GM19467 (cell line): ENCODE measurements around the gene MTHFSD.

Experiments
- ATAC-seq: cut with Tn5 transposase; IDR thresholded peaks from one replicate; pipeline ENCODE4 v1.9.1; 2021; ENCODE audit warnings: mild to moderate bottlenecking, moderate library complexity; ENCODE audit not compliant: unreplicated experiment

Gene MTHFSD

DNA sequence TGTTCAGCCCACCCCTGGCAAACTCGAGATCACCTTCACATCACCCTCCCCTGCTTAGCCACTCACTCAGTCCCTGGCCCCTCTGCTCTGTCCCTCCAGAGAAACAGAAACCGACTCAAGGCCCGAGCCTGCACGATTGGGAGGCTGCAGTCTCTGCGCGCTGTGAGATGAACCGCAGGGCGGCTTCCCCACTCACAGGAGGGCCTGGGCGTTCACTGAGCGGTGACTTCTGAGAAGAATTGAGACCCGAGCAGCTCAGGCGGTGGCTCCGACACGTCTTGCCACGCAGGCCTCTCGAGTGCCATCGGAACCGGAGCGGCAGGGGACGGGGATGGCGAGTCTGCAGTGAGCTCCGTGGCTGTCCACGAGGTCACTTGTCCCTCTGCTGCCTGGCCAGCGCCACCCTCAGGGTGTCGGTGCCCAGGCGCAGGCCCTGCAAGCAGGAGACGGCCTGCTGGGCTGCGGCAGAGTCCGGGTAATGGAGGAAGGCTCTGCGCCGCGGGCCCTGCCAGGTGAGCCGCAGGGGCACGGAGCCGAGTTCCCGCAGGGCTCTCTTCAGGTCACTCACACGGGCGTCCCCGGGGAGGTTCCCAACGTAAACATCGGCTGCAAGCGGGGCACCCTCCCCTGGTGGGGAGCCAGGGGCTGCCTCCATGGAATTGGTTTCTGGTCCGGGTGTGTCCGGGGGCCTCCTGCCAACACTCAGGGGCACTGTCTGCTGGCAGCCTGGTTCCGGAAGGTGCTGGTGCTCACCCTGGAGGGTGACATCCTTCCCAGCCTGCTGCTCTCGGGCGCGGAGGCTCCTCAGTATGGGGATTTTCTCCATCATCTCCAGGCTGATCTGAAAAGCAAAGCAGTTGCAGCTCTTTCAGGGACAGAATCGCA is 23.2 kb downstream of the MTHFSD start:
- ATAC-seq: no peak

DNA sequence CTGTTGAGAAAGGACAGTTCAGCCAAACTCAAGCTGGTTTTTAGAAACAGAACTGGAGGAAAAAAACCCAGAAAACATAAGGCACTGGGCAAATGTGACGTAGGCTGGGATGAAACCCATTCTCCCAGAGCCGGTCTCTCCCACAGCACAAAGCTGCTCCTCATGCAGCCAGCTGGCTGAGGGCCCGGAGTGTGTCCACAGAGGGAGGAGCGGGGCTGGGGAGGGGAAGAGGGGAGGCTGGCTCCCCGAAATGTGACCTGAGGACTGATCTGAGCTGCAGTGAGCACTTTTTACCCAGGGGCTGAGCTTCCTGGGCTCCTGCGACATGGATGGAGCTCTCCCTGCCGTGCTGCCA is 23.9 kb downstream of the MTHFSD start:
- no peak for ATAC-seq

DNA sequence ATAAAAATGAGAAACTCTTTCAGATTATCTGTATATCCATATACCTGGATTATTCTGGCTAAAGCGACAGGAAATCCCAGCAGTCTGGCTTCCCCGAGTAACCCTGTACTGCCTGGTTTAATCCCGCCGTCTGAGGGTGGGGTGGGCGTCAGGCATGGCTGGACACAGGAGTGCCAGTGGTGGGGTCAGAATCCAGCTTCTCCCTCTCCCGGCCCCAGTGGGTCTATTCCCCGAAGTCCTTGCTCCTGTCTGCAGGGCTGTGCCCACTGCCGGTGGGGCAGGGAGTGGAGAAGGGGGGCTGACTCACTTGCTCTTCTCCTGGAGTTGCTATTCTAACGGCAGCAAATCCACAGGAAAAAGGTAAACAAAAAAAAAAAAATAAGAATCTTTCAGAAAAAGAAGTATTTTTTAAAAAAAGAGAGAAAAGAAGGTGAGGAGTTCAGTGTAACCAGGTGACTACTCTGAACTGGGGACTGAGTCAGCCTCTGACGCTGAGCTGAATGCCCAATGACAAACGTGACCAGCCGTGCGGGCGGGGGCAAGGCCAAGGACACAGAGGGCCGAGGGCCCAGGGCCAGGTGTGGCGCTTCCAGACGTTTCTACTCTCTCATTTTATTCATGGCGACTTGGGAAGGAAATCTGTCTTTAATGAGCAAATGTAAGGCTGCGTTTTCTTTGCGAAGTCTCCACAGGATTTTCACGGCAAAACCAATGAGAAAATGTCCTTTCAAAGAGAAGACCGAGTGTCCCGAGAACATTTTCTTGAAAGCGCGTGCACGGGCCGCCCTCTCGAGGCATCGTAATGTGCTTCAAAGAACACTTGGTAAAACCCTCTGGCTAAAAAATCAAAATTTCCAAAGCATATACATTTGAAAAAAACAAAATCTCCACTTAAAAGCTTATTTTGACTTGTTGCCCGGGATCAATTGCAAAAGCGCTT is 24.5 kb downstream of the MTHFSD start:
- ATAC-seq: no peak

DNA sequence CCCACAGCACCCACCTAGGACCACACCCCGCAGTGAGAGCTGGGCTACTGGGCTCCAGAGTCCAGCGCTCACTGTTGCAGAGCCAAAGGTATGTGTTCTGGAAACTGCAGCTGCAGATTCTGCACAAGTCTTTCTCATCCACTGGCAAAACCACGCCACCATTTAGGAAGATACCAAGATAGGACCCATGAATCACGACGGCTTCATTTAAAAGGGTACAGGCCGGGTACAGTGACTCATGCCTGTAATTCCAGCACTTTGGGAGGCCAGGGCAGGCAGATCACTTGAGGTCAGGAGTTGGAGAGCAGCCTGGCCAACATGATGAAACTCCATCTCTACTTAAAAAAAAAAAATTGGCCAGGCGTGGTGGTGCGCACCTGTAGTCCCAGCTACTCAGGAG is 25.9 kb downstream of the MTHFSD start:
- ATAC-seq: no peak

DNA sequence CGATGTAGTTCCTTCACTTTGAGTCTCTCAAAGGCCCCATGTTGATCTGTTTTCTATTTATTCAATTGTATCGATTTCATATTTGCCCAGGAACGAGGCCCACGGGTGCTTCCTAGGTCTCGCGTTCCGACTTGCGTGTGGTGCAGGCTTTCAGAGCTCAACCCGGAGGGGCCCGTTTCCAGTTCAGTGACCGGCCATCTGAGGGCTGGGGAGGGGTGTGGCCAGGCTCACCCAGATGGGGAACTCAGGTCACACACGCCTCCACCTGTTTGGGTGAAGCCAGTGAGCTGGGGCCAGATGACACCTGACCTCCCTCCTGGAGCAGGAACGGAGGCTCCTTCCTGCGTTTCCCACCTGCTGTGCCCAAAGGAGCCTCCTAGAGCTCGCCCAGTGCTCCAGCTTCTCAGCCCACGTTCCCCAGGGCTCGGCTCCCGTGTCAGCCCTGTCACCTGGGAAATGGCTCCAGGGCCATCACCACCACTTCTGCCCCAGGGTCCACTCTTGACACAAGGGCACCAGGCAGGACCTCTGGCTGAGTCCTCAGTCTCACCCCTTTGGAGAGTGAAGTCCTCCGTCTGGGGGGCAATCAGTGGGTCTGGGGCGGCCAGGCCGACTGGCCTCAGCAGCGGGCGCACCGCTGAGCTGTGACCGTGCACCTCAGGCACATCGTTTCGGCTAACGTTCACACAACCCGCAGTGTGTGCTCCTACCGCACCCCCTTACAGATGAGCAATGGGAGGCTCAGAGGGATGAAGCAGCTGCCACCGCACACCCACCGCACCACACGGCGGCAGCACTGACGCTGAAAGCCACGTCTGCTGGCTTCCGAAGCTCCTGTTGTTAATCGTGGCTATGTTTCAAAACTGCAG is 26.7 kb downstream of the MTHFSD start:
- ATAC-seq: no peak

DNA sequence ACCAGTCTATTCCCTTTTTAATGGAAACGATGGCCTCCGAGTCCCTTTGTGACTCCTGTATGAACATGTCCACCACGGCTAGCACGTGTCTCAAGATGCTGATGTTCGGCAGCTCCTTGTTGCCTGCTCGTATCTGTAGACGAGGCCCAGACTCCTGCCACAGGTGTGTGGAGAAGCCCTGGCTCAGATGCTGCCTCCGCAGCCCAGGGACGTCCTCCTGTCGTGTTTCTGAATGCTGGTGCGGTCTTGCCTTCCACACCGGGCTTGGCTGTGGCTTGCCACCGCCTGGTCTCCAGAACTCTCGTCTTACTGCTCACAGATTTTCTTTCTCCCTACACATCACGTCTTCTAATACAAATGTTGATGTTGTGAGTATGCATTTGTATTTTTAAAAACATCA is 27.7 kb downstream of the MTHFSD start:
- no peak for ATAC-seq

DNA sequence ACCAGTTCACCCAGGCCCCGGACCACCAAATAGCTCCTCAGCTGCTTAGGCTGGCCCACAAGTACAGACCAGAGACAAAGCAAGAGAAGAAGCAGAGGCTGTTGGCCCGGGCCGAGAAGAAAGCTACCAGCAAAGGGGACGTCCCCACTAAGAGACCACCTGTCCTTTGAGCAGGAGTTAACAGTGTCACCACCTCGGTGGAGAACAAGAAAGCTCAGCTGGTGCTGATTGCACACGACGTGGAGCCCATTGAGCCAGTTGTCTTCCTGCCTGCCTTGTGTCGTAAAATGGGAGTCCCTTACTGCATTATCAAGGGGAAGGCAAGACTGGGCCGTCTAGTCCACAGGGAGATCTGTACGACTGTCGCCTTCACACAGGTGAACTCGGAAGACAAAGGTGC is 29.3 kb downstream of the MTHFSD start:
- ATAC-seq: no peak

DNA sequence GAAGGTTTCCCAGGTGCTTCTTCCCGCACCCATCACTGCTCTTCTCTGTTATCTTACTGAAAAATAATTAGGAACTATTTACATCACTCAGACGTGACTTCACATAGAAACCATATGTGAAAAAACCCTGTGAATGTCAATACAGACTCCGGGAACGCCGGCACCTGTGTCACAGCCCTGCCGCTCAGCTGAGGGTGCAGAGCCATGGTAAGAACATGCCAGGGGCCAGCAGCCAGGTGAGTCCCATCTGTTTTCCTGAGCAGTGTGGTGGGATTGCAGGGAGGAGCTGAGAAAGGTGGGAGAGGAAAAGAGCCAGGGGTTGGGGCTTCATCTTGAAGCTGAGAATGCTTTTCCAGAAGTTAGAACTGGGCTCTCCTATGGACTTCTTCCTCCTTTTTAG is 31.0 kb downstream of the MTHFSD start:
- no peak for ATAC-seq

DNA sequence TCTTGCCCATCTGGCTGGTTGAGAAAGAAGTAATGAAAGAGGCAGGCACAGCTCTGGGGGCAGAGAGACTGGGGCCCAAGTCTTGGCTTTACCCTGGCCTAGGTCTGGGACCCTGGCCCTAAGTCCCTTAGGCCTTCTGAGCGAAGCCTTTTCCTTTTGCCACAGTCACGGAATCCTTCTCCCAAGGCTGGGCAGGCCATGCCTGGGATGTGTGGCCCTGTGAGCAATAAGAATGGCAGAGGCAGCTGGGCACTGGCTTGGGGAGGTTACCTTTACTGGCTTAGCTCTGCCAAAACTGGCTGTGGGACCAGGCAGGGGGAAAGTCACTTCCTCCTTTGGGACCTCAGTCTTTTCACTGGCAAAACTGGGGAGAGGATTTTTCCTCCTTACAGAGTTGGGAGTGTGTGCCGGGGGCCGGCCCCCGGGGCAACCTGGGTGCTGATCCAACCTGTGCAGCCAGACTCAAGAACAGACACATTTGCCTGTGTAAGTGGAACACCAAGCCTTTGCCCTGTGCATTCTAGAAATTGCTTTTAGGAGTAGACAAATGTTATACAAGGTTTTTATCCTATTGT is 31.8 kb downstream of the MTHFSD start:
- no peak for ATAC-seq

DNA sequence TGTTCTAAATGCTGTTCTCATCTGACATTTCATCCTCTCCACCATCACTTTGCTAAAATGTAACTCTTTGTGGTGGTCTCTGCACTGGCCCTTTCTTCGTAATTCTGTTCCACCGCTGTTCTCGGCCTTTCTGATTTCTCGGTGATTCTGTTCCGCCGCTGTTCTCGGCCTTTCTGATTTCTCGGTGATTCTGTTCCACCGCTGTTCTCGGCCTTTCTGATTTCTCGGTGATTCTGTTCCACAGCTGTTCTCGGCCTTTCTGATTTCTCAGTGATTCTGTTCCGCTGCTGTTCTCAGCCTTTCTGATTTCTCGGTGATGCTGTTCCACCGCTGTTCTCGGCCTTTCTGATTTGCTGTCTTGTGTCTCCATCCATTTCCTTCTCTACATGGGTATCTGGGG is 32.4 kb downstream of the MTHFSD start:
- no peak for ATAC-seq

DNA sequence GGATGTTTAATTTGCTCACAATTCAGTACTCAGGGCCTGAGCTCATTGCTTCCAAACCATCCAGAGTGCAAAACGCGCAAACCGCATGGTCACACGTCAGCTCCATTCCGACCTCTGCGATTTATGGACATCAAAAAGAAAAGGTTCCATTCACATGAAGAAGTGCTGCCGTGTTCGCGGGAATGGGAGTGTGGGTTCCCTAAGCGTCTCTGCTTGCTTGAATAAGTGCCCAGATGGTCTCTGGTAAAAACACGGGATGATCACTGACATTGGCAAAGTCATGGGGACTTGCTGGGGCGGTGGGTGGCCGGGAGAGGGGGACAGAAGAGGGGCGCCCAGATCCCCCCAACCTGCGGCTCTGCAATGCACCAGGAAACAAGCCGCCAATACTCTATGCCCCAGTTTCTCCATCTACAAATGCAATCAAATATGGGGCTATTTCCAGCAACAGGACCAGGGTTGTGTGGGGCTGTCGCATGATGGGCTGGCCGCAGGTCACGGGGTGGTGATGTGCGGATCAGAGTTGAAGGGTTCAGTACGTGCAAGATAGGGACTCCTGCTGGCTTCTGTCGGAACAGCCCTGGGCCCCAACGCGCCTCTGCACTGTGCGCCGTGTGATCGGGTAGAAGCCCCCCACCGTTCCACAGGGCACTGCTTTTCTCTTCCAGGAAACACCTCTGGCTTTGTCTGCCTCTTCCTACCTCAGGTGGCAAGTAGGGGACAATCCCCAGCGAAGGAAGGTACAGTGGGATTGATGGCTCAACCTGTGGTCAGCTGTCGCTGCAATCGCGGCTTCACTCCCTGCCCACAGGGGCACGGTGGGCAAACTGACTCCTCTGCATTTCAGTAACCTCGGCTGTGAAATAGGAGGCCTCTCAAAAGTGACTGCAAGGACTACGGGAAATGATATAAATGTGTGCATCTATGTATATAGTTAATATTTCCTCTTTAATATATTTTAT is 33.5 kb downstream of the MTHFSD start:
- ATAC-seq: no peak

DNA sequence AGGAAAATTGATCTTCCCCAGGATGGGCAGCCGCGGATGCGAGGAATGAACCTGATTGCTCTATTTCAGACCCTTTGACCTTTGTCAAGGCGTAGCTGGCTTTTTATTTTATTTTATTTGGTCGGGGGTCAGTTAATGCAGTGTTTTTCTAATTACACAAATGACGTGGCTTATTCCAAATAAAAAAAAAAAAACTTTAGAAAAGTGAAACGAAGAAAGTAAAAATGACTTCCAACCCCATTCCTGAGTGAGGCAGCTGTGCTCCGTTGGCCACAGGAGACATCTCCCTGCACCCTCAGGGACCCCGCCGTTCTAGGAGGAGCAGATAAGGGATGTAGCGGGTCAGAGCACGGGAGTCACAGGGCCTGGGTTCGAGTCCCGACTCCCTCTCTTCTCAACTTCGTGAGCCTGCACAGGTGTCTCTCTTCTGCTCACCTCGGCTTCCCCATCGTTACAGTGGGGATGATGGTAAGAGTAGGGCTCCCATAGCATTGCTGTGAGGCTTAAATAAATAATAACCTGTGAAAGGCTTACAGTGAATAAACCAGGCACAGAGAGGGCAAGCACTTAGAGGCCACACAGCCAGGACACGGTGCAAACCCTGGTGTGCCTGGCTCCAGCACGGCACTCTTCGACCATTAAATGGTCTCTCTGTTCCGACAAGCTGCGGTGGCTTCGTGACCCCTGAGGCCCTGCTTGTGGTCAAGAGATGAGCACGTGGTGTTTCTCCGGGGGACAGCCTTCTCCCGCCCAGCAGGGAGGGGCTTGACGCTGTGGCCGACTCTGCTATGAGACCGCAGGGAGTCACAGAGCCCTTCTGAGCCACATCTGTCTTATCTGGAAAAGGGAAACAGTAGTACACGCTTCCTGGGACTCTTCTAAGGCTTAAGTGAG is 34.5 kb downstream of the MTHFSD start:
- ATAC-seq: no peak

DNA sequence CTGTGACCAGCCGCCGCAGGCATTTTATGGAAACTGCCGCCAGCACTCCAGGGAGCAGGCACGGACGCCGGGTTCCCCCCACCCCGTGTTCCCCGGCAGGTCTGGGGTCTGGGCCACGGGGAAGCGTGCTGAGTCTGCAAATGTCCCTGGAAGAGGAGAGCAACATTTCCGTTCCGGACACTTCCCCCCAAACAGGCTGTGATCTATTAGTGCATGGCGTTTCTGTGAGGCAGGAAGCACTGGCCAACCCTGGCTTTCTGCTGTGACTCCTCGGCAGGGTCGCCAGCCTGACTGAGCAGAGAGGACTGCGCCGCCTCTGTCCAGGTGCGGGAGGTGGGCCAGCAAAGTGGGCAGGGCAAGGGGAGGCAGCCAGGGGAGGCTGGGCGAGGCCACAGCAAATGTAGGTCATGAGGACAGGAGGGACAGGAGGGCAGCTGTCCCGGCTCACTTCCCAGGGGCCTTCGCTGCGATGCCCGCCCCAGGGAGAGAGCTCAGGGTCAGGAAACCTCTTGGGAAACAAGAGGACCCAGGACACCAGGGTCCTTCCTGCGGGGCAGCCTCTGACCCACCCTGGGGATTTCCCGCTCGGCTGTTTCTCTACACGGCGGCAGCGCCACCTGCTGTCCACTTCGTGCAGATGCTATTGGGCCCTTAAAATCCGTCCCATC is 35.3 kb downstream of the MTHFSD start:
- no peak for ATAC-seq

DNA sequence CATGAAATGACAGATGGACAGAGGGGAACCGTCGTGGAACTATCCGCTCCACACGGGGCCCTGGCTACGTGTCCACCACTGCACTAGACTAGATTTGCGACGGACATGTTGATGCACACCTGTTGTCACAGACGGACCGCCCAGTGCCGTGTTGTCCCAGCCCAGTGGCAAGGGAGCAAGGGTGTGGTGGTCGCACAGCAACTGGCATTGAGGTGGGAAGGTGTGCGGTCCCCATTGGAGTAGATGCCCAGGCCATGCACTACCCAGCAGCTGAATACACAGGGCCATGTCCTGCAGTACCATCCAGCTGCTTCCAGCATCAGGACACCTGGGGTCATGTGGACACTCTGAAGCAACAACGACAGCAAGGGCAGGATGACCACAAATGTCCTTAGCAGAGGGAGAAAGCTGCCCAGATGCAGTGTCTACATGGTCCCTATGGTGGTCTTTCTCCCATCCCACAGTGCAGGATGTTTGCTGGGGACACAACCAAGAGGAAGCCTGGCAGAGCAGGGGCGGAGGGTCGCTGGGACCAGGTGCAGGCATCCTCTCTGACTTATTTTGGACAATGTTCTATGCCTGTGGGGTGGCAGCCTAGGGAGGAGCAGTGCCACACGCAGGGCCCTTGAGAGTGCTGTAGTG is 35.9 kb downstream of the MTHFSD start:
- no peak for ATAC-seq

DNA sequence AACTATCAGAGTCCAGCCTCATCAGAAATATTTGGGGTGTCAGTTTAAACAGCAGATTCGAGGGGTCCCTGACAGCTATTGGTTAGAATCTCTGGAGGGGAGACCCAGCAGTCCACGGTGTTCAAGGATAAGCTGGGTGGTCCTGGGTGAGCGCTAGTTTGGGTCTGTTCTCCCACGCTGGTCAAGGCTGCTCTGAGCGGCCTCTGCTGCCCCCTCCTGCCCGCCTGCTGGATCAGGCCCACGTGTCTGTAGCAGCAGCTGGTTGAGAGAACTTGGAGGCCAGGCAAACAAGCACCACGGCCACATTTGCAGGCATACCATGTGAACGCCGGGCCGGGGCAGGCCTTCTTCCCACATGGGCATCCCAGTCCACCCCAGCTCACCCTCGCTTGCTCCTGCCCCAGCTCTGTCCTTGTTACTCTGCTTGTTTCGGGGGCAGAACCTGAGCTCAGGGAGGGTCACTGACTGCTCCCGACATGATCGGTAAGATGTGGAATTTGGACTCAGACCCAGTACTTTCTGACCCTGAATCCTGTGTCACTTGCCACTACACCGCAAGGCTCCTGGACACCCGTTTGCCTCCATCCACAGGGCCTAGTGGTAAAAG is 37.3 kb downstream of the MTHFSD start:
- ATAC-seq: no peak

DNA sequence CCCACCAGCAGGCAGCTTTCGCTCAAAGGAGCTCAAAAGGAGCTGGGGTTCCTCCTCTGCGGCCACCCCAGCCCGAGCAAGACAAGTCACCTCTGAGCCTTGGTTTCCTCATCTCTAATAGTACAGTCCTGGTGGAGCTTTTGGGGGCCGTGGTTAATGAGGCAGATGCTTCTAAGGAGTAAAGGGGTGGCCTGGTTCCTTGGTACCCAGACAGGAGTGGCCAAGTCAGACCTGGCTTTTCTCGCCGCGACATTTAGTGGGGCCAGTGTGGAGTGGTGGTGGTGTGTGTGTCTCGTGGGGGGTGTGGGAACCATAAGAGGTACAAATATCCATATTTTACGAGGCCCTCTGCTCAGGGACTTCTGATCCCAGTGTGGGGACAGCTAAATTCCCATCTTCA is 38.0 kb downstream of the MTHFSD start:
- ATAC-seq: no peak

DNA sequence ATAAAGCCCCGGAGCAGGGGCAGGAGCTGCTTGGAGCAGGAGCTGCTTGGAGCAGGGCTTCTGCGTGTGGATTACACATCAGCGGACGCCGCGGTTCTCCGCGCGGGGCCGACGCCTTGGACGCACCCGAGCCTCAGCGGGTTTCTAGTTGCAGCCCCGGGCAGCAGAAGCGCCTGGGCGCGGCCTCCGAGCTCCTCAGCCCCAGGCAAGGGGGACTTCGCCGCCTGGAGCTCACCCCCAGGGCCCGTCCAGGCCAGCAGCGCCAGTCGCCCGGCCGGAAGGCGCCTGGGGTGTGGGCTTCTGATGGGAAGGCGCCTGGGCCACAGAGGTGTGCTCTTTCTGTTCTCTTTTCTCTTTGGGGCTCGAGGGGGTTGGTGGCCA is 38.4 kb downstream of the MTHFSD start:
- ATAC-seq: no peak
